ENCODE measurements around the gene COPG1.
A peak's percentile ranks its signal among the peaks of the same experiment; 100 is the strongest.
"Not testable (repeated sequence)": the region's sequence is repeated elsewhere in the genome, so short reads cannot be mapped to it uniquely, and the experiment has no call there.

COPG1 gene, protein sequence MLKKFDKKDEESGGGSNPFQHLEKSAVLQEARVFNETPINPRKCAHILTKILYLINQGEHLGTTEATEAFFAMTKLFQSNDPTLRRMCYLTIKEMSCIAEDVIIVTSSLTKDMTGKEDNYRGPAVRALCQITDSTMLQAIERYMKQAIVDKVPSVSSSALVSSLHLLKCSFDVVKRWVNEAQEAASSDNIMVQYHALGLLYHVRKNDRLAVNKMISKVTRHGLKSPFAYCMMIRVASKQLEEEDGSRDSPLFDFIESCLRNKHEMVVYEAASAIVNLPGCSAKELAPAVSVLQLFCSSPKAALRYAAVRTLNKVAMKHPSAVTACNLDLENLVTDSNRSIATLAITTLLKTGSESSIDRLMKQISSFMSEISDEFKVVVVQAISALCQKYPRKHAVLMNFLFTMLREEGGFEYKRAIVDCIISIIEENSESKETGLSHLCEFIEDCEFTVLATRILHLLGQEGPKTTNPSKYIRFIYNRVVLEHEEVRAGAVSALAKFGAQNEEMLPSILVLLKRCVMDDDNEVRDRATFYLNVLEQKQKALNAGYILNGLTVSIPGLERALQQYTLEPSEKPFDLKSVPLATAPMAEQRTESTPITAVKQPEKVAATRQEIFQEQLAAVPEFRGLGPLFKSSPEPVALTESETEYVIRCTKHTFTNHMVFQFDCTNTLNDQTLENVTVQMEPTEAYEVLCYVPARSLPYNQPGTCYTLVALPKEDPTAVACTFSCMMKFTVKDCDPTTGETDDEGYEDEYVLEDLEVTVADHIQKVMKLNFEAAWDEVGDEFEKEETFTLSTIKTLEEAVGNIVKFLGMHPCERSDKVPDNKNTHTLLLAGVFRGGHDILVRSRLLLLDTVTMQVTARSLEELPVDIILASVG

DNA sequence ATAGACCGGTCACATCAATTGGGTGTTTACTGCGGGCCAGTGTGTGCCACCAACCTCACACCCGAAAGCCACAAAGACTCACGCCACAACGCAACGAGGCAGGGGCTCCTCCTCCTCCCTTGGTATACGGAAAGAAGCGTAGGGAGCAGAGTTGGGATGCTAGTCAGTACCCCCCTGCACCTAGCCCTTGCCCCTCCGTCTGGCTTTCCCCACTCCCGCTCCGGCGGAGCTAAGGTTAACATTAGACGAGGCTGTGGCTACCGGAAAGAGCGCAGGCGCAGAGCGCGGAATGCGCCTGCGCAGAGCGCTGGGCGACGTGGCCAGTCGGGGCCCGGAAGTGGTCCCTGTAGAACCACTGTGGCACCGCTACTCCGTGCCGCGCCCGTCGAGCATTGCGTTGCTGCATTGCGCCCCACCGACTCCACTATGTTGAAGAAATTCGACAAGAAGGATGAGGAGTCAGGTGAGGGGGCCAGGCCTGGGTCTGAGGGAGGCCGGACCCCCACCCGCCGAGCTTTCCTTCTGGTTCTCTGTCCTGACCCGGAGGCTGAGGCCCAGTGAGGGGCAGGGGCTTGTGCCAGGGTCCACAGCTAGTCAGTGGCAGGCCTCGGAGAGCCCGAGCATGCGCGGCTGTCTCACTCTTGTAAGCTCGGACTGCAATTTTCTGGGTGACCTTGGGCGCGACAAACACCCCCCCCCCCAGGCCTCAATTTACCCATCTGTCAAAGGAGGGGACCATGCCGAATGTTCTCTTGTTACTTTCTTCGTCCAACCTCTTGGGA is at the start of gene COPG1:
Gene COPG1 (plus strand): TSS at position 323 of the 782 bp plus-strand sequence. CDS start 104 bp downstream, at position 427.
- TF ChIP-seq GATA1 (IDR thresholded peaks at IDR 0.05; ENCODE audit: low read depth, low read length) (no peak), POLR2A (IDR thresholded peaks at IDR 0.05; ENCODE audit: low read length) (peak; percentile 99)
- DNase-seq: peak; percentile 92 to 96

DNA sequence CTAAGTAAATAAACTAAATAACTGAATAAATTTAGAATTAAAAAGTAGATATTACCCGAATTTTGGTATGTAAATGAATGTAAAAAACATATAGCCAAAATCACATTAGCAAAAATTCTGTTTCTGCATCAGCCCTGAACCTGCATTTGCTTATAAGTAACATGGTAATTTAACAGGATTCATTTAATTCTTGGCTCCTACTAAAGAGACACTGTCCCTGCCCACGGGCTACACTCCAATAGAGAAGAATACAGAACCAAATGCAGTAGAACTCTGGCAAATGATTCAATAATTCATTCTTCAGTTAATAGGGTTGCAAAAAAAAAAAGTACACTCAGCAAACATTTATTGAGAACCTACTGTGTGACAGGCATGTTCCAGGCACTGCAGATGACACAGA is 44.9 kb upstream of the COPG1 start:
- no peak for DNase-seq
- TF ChIP-seq POLR2A (IDR thresholded peaks at IDR 0.05; ENCODE audit: low read length) (no peak), GATA1 (IDR thresholded peaks at IDR 0.05; ENCODE audit: low read depth, low read length) (no peak)

DNA sequence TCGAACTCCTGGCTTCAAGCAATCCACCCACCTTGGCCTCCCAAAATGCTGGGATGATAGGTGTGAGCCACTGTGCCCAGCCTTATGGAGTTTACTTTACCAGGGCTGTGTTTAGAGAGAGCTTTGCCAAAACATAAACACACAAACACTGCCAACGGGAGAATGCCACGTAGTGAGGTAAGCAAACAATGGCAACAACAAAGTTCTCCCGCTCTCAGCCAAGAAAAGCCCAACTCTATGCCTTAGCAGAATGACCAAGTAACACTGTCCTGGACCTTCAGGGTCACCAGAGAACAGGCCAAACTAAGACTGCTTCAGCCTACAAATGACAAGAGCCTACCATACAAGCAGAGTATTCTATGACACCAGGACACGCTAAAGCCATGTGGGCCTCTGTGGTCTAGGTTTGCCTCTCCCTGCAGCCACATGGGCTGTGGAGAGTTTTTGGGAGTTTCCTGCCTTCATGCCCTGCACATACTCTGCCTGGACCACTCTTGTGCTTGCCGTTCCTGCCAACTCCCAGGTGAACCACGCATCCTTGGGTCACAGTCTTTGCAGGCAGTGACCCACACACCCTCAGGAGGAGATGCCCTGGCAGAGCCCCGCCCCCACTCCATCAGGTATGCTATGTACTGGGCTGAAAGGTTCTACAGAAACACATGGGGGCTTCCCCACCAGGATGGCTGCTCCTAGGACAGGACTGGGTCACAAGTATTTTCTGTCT is 44.1 kb upstream of the COPG1 start:
- TF ChIP-seq GATA1 (IDR thresholded peaks at IDR 0.05; ENCODE audit: low read depth, low read length) (no peak), POLR2A (IDR thresholded peaks at IDR 0.05; ENCODE audit: low read length) (no peak)
- no peak for DNase-seq

DNA sequence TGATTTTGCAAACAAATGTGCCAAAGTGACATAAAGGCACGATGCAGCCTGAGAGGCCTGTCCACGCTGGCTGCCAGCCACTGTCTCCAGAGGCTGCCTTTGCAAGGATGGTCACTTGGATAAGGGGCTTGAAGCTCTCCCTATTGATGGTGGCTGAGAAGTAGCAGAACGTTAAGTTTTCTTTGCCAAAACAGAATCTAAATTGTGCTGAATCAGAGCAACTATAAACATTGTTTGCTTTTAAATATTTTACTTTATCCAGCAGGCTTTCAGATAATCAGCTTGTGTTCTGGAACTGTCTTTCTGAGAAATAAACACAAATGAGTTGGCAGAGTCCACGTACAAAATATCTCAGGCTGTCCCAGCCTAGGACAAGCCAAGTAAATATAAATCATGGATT is 41.9 kb upstream of the COPG1 start:
- DNase-seq: no peak
- TF ChIP-seq POLR2A (IDR thresholded peaks at IDR 0.05; ENCODE audit: low read length): no peak
- no peak for TF ChIP-seq GATA1 (IDR thresholded peaks at IDR 0.05; ENCODE audit: low read depth, low read length)

DNA sequence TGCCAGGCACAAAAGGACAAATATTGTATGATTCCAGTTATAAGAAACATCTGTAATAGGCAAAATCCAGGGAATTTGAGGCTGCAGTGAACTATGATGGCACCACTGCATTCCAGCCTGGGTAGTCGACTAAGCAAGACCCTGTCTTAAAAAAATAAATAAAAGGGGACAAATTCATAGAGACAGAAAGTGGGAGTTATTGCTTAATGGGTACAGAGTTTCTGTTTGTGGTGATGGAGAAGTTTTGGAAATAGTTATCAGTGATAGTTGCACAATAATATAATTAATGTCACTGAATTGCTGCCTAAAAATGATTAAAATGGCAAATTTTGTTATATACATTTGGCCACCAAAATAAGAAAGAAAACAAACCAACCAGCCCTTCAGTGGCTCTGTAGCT is 38.1 kb upstream of the COPG1 start:
- no peak for DNase-seq
- TF ChIP-seq POLR2A (IDR thresholded peaks at IDR 0.05; ENCODE audit: low read length): no peak
- no peak for TF ChIP-seq GATA1 (IDR thresholded peaks at IDR 0.05; ENCODE audit: low read depth, low read length)

DNA sequence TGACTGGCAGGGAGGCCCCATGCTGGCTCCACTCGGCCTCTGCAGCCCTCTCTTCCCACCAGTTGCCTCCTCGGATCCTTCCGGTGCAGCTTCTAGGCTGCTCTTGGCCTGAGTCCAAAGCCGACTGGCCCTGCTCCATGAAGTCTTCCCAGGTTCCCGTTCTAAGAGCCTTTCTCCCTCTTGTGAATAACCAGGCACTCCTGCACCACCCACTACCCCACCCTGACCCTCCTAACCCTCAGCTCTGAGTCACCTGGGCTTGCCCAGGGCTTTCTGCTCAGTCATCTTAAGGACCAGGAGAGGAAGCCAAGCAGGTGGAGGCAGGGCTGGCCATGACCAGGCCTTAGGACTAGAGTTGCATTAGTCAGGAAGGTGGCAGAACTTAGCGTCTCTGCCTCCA is 37.6 kb upstream of the COPG1 start:
- peak in 1 of 2 experiments; percentile 57 for DNase-seq

DNA sequence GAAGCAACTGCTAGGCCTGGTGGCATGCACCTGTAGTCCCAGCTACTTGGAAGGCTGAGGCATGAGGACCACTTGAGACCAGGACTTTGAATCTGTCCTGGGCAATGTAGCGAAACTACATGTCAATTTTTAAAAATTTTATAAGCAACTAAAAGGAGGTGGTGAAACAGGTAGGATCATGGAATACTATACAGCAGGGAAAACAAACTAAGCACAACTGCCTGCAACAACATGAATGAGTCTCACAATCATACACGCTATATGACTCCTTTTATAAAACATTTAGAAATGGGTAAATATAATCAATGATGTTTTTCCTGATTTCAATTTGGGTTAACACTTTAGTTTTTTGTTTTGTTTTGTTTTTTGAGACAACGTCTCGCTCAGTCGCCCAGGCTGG is 36.2 kb upstream of the COPG1 start:
- TF ChIP-seq POLR2A (IDR thresholded peaks at IDR 0.05; ENCODE audit: low read length) (no peak), GATA1 (IDR thresholded peaks at IDR 0.05; ENCODE audit: low read depth, low read length) (no peak)
- DNase-seq: no peak

More for the DNA sequence above, 37.6 kb upstream of the COPG1 start:
- TF ChIP-seq POLR2A (IDR thresholded peaks at IDR 0.05; ENCODE audit: low read length): no peak
- no peak for TF ChIP-seq GATA1 (IDR thresholded peaks at IDR 0.05; ENCODE audit: low read depth, low read length)

DNA sequence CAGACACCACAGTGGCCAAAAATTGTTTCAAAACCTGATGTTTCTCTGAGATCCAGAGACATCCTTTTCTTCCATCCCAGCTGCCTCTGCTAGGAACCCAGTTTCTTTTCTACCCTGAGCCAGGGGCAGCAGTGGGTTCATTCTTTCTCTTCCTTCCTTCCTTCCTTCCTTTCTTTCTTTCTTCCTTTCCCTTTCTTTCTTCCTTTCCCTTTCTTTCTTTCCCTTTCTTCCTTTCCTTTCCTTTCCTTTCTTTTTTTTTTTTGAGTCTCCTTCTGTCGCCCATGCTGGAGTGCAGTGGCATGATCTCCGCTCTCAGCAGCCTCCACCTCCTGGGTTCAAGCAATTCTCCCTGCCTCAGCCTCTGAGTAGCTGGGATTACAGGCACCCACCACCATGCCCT is 30.7 kb upstream of the COPG1 start:
- TF ChIP-seq GATA1 (IDR thresholded peaks at IDR 0.05; ENCODE audit: low read depth, low read length) (no peak), POLR2A (IDR thresholded peaks at IDR 0.05; ENCODE audit: low read length) (no peak)

DNA sequence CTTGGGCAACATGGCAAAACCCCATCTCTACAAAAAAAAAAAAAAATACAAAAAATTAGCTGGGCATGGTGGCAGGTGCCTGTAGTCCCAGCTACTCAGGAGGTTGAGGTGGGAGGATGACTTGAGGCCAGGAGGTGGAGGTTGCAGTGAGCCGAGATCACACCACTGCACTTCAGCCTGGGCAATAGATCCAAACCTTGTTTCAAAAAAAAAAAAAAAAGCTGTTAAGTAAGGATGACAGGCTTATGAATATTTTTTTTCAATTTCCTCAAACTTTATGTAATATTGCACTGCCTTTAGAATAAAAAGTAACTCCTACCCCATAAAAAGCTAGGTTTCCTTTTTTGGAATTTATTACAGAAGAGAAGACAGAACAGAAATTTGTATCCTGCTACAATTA is 25.0 kb upstream of the COPG1 start:
- not testable (repeated sequence) for DNase-seq

More for the DNA sequence above, 30.7 kb upstream of the COPG1 start:
- DNase-seq: no peak

DNA sequence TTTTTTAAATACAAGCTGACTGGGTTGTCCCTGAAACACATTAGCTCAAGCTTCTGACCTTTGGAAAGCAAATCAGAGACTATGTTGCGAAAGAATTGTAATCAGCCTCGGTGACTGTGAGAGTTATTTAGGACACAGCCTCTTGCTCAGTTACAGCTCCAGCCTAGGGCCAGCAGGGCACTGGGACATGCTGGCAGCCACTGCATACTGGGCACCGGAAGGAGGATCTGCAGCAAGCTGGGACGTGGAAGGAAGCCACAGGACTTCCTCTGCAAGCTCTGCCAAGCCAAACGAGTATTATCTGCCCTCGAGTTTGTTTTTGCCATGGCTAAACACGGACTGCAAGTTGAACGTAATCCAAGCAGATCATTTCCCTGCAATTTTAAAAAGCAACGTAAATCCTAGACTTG is 24.4 kb upstream of the COPG1 start:
- peak; percentile 36 to 45 for DNase-seq
- TF ChIP-seq POLR2A (IDR thresholded peaks at IDR 0.05; ENCODE audit: low read length) (peak; percentile 14), GATA1 (IDR thresholded peaks at IDR 0.05; ENCODE audit: low read depth, low read length) (no peak)

DNA sequence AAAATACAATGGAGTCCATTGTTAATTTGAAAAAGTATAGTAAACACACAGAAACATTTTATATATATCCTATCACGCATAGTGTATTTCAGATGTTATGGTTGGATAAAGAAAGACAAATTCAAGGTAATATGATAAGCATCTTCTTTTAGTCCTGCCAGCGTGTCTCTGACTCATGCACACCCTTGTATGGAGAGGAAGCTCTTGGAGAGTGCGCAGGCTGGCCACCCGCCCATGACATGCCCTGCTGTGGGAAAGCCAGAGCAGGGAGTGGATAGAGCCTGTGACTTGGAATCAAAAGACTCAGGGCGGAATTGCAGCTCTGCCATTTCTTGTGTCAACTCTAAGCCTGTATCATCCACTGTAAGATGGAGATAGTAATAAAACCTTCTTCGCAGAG is 23.0 kb upstream of the COPG1 start:
- TF ChIP-seq POLR2A (IDR thresholded peaks at IDR 0.05; ENCODE audit: low read length) (no peak), GATA1 (IDR thresholded peaks at IDR 0.05; ENCODE audit: low read depth, low read length) (no peak)
- peak; percentile 50 to 58 for DNase-seq

DNA sequence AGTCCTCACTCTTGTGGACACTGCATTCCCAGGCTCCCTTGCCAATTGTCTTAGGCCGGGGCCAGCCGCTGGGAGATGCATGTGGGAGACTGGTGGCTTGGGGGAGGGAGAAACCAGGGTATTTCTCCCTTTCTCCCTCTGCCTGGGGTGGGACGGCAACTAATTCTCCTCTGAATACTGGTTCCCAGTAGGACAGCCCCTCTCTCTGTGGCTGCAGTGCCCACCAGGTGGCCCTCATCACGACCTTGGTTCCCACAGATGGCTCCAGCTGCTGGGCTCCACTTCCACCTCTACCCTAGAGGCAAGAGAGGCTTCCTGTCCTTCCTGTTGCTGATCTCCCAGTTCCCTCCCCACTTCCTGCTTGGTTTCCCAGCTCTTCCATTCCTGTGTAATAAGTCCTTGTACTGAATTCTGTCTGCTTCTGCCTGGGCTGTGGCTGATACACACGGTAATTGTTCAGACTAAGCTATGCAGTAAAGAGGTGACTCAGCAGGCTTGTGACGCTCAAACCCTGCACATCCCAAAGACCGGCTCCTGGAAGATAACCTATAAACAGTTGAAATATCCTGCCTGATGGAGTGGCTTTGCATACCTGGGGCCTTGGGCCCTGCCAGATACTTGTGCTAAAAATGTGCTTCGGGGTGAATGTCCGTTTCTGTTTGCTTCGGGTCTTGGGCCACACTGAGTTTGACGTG is 20.4 kb upstream of the COPG1 start:
- peak; percentile 42 to 53 for DNase-seq
- TF ChIP-seq GATA1 (IDR thresholded peaks at IDR 0.05; ENCODE audit: low read depth, low read length) (no peak), POLR2A (IDR thresholded peaks at IDR 0.05; ENCODE audit: low read length) (no peak)

Measured in erythroblast (primary cell).